Common myeloid progenitor, CD34-positive (primary cell): Measurements from ENCODE around the gene BEND6.

Source experiments
- CTCF ChIA-PET: fragments of 350-600 bp; sonication (Branson Sonifier 250); formaldehyde crosslinking; loops from one replicate; lab custom pipeline; 2021; ENCODE audit warnings: antibody characterized with exemption; lab: Charles Lee
- POLR2A ChIA-PET: fragments of 350-600 bp; sonication (Branson Sonifier 250); formaldehyde crosslinking; loops from one replicate; lab custom pipeline; 2021; ENCODE audit warnings: antibody characterized with exemption; lab: Charles Lee
- DNase-seq, 3 donors: peaks; one replicate each; pipeline versions ENCODE4 v3.0.0 to v3.0.0-alpha.2; 2013
- H3K27ac ChIP-seq, 2 experiments: 1 replicate in 1 of 2; 2 replicates in 1 of 2; pipeline ENCODE4 v1.7.0; 2013; ENCODE audit warnings: inconsistent platforms in 2 of 2, low read length in 2 of 2, mild to moderate bottlenecking in 2 of 2, low read depth in 1 of 2, moderate library complexity in 1 of 2; ENCODE audit not compliant: severe bottlenecking in 2 of 2, insufficient read depth in 1 of 2, poor library complexity in 1 of 2
- H3K27me3 ChIP-seq, 5 experiments: replicated peaks in 2 of 5; 1 replicate in 3 of 5; 2 replicates in 2 of 5; pipeline versions ENCODE4 v1.6.1 to v1.7.0; 2013; ENCODE audit warnings: low read length in 4 of 5, mild to moderate bottlenecking in 2 of 5, moderate library complexity in 2 of 5, inconsistent platforms in 1 of 5; ENCODE audit not compliant: insufficient read depth in 5 of 5, control insufficient read depth in 4 of 5
- H3K36me3 ChIP-seq, 4 experiments: 1 replicate in 2 of 4; 2 replicates in 2 of 4; pipeline versions ENCODE4 v1.6.1 to v1.7.0; 2013; ENCODE audit warnings: low read length in 3 of 4, control low read depth in 1 of 4, mild to moderate bottlenecking in 1 of 4; ENCODE audit not compliant: control insufficient read depth in 4 of 4, insufficient read depth in 4 of 4
- H3K4me1 ChIP-seq, 4 experiments: 1 replicate in 3 of 4; 2 replicates in 1 of 4; pipeline versions ENCODE4 v1.6.1 to v1.7.1; 2013; ENCODE audit warnings: low read length in 3 of 4, mild to moderate bottlenecking in 3 of 4, control low read depth in 1 of 4, inconsistent platforms in 1 of 4, moderate library complexity in 1 of 4; ENCODE audit not compliant: control insufficient read depth in 4 of 4, insufficient read depth in 4 of 4; ENCODE audit errors: control extremely low read depth in 1 of 4
- H3K4me3 ChIP-seq, 7 experiments: 1 replicate in 4 of 7; 2 replicates in 3 of 7; pipeline versions ENCODE4 v1.5.1 to v1.7.0; 2013; ENCODE audit warnings: mild to moderate bottlenecking in 7 of 7, low read length in 6 of 7, moderate library complexity in 6 of 7, inconsistent platforms in 2 of 7, low read depth in 2 of 7, control low read depth in 1 of 7; ENCODE audit not compliant: insufficient read depth in 4 of 7, control insufficient read depth in 1 of 7; ENCODE audit errors: extremely low read depth in 1 of 7
- H3K9me3 ChIP-seq, 5 experiments: 1 replicate in 4 of 5; 2 replicates in 1 of 5; pipeline versions ENCODE4 v1.6.1 to v1.7.1; 2013; ENCODE audit warnings: low read length in 4 of 5, mild to moderate bottlenecking in 2 of 5, inconsistent platforms in 1 of 5, low read depth in 1 of 5, moderate library complexity in 1 of 5; ENCODE audit not compliant: control insufficient read depth in 4 of 5, insufficient read depth in 2 of 5; ENCODE audit errors: control extremely low read depth in 1 of 5
- WGBS: methylation state at CpG from one replicate; pipeline ENCODE4 v1.1.5; 2013; ENCODE audit not compliant: insufficient coverage; 5-methylcytosine and 5-hydroxymethylcytosine counted together

BEND6 gene

GRCh38 chr6:57021086-57021720, 66.3 kb downstream of the BEND6 start:
- H3K4me1 ChIP-seq: peaks cover 0 to 3% (median 0%) of the 10 kb centered on the region in 4 experiments
- ChIA-PET CTCF (interaction anchor here (0.7 to 4.9 kb wide), 19 partner anchors 9 to 312 kb away, joined by 3 to 48 read pairs (median 4); partner anchors contain the start of genes BEND6 and KIAA1586), POLR2A (no interaction called here)
- WGBS: 33% methylated on average over 1 of the region's 1 CpG
- H3K36me3 ChIP-seq: peaks cover 0 to 3% (median 0%) of the 10 kb centered on the region in 4 experiments
- peaks cover 0 to 21% (median 10%) of the 10 kb centered on the region in 5 experiments for H3K9me3 ChIP-seq
- no peak overlapping the region for H3K4me3 ChIP-seq
- DNase-seq: peak; percentile 42 to 68 (median 61)
- no peak overlapping the region for H3K27ac ChIP-seq
- H3K27me3 ChIP-seq: no peaks in the 10 kb centered on the region

- CTCF ChIA-PET: interaction anchor here (1.2 to 1.7 kb wide), 5 partner anchors 22 to 122 kb away, joined by 3 to 9 read pairs (median 4); partner anchors contain the start of gene BEND6
- Histone ChIP-seq H3K4me3 (no peak overlapping the region), H3K27ac (no peak overlapping the region), H3K9me3 (peaks cover 0 to 23% (median 10%) of the 10 kb centered on the region in 5 experiments), H3K36me3 (peaks cover 0 to 3% (median 0%) of the 10 kb centered on the region in 4 experiments), H3K4me1 (no peaks in the 10 kb centered on the region), H3K27me3 (no peaks in the 10 kb centered on the region)
- WGBS: no CpG with 5 or more reads among the region's 2 CpGs
- DNase-seq: no peak
- POLR2A ChIA-PET: no interaction called here
These were observed 69.4 kb downstream of the BEND6 start for GRCh38 chr6:57024321-57024720.

- no CpG with 5 or more reads among the region's 1 CpG for WGBS
- CTCF ChIA-PET: interaction anchor here (1.4 to 1.7 kb wide), 2 partner anchors 33 to 120 kb away, joined by 3 to 4 read pairs; no protein-coding TSS in a partner anchor
These were observed 69.9 kb downstream of the BEND6 start for GRCh38 chr6:57024775-57025174.

GRCh38 chr6:57026001-57026400, 71.1 kb downstream of the BEND6 start:
- Histone ChIP-seq H3K36me3 (peaks cover 0 to 3% (median 0%) of the 10 kb centered on the region in 4 experiments), H3K9me3 (peaks cover 0 to 23% (median 10%) of the 10 kb centered on the region in 5 experiments), H3K27me3 (no peaks in the 10 kb centered on the region), H3K27ac (no peak overlapping the region), H3K4me1 (no peaks in the 10 kb centered on the region), H3K4me3 (no peak overlapping the region)
- no CpG with 5 or more reads among the region's 1 CpG for WGBS
- DNase-seq: no peak
- ChIA-PET POLR2A (no interaction called here), CTCF (interaction anchor here (0.7 to 1.5 kb wide), 2 partner anchors 61 to 122 kb away, joined by 3 read pairs; no protein-coding TSS in a partner anchor)

More at GRCh38 chr6:57024775-57025174, 69.9 kb downstream of the BEND6 start:
- POLR2A ChIA-PET: no interaction called here
- DNase-seq: no peak
- peaks cover 0 to 23% (median 10%) of the 10 kb centered on the region in 5 experiments for H3K9me3 ChIP-seq
- H3K36me3 ChIP-seq: peaks cover 0 to 3% (median 0%) of the 10 kb centered on the region in 4 experiments
- H3K4me3 ChIP-seq: no peak overlapping the region
- no peaks in the 10 kb centered on the region for H3K4me1 ChIP-seq
- H3K27ac ChIP-seq: no peak overlapping the region
- no peaks in the 10 kb centered on the region for H3K27me3 ChIP-seq

- CTCF ChIA-PET: no interaction called here
- H3K36me3 ChIP-seq: peaks cover 0 to 3% (median 0%) of the 10 kb centered on the region in 4 experiments
- POLR2A ChIA-PET: no interaction called here
These were observed 72.4 kb downstream of the BEND6 start for GRCh38 chr6:57027301-57027700.

GRCh38 chr6:57029213-57029612, 74.3 kb downstream of the BEND6 start:
- Histone ChIP-seq H3K4me3 (no peak overlapping the region), H3K4me1 (no peaks in the 10 kb centered on the region), H3K9me3 (peaks cover 0 to 20% (median 10%) of the 10 kb centered on the region in 5 experiments), H3K36me3 (peaks cover 0 to 3% (median 0%) of the 10 kb centered on the region in 4 experiments), H3K27me3 (no peaks in the 10 kb centered on the region), H3K27ac (no peak overlapping the region)
- whole genome bisulfite sequencing: 95% methylated on average over 9 of the region's 9 CpGs
- no peak for DNase-seq
- ChIA-PET CTCF (no interaction called here), POLR2A (no interaction called here)

More at GRCh38 chr6:57027301-57027700, 72.4 kb downstream of the BEND6 start:
- no CpG with 5 or more reads among the region's 3 CpGs for whole genome bisulfite sequencing
- no peak overlapping the region for H3K4me3 ChIP-seq
- no peak overlapping the region for H3K27ac ChIP-seq
- peaks cover 0 to 23% (median 10%) of the 10 kb centered on the region in 5 experiments for H3K9me3 ChIP-seq
- no peaks in the 10 kb centered on the region for H3K27me3 ChIP-seq
- H3K4me1 ChIP-seq: no peaks in the 10 kb centered on the region
- no peak for DNase-seq

GRCh38 chr6:57033228-57033627, 78.3 kb downstream of the BEND6 start:
- ChIA-PET POLR2A (no interaction called here), CTCF (no interaction called here)
- 100% methylated on average over 1 of the region's 3 CpGs for WGBS

More at GRCh38 chr6:57033228-57033627, 78.3 kb downstream of the BEND6 start:
- Histone ChIP-seq H3K27me3 (no peaks in the 10 kb centered on the region), H3K27ac (no peak overlapping the region), H3K9me3 (no peaks in the 10 kb centered on the region), H3K4me1 (no peaks in the 10 kb centered on the region), H3K4me3 (no peak overlapping the region), H3K36me3 (no peaks in the 10 kb centered on the region)
- no peak for DNase-seq
